HG02642 (cell line): Measurements from ENCODE around the gene SORCS1.

ENCODE experiments used
- ATAC-seq: cut with Tn5 transposase; IDR thresholded peaks from one replicate; pipeline ENCODE4 v1.9.1; 2021; ENCODE audit warnings: mild to moderate bottlenecking; ENCODE audit not compliant: unreplicated experiment, poor library complexity

Gene SORCS1

GRCh38 chr10:106775127-106775526 is 389.4 kb downstream of the SORCS1 start:
- ATAC-seq: no peak

GRCh38 chr10:106772957-106773356 is 391.5 kb downstream of the SORCS1 start:
- no peak for ATAC-seq

DNA sequence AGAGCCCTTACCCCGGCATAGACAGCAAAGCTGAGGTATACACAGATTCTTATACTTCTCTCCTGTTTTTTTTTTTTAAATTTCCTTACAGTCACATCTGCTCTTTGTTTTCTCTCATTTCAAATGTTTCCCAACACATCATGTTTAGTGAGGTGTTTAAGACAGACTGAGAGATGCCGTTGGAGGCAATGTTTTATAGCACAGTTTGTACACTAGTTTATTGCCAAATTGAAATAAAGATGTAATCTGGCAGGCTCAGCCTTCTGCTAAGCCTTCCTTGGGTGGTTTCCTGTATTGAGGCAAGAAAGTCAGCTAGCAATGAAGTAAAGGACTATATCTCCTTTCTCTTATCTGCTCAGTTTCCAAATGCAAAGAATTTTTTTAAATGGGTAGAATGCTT is 393.4 kb downstream of the SORCS1 start:
- no peak for ATAC-seq

DNA sequence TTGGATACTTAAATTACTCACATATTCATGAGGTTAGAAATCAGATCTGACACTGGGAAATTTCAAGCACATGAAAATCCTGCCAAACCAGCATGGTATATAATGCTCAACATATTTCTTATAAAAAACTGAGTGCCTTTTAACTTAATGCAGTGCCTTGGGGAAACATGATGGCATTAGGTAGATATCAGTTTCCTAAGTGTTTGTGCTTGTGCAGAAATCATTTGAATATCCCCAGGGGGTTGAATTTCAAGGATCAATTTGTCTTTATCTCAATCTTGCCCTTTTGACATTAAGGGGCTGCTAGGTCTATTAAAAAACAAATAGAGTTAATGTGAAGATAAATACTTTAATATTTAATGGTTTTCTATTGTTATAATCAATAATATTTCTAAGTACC is 396.3 kb downstream of the SORCS1 start:
- no peak for ATAC-seq

GRCh38 chr10:106765928-106766327 is 398.6 kb downstream of the SORCS1 start:
- ATAC-seq: no peak

DNA sequence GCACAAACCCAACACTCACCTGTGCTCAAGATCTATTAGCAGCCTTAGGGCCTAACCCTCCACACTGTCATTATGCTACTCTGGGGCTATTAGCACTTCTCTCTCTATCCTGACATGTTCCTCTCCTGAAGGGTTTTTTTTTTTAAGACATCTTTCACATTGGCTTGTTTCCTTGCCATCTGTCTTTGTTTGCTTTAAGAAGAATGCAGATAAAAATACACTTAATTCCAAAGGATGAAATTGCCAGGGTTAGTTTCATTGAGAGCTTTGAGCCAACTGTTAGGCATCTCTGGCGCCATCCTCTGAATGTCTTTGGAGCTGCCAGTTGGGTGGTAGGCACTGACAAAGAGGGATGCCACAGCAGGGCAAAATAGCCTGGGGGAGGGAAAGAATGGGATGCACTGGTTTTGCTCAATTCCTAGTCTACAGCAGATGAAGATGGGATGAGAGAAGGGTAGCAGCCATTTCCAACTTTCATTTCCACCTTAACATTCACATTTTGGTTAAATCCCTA is 399.2 kb downstream of the SORCS1 start:
- no peak for ATAC-seq

- ATAC-seq: no peak
Measured at GRCh38 chr10:106764360-106764759, 400.1 kb downstream of the SORCS1 start.

DNA sequence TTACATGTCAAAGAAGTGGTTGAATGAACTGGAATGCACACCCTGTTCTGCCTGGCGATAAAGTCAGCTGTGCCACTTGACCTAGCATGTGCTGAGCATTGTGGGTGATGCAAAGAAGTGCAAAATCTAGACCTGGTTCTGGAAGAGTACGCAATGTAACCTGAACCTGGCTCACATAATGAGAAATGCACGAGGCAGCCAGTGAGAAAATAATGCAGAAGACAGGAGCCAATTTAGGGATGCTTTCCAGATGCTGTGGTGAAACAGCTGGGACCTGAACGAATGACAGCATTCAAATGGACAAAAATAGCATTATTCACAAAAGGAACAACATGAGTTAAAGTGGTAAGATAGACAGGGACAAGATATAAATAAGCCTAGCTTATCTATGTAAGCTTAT is 402.6 kb downstream of the SORCS1 start:
- no peak for ATAC-seq

DNA sequence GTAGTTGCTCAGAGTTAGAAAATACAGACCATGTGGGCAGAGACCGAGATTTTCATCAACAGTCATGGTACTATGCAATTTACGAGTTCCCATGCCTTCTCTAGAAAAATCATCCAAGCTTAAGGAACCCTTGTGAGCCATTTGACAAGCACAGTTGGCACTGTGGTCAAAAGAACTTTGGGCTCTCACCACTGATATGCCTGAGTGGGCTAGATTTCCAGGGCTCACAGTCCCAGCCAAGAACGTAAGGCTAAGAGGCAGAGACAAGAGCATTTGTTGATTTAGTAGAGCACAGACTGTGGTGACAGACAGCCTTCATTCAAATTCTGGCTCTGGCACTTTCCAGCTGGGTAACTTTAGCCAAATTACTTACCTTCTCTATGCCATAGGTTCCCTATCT is 407.0 kb downstream of the SORCS1 start:
- no peak for ATAC-seq

DNA sequence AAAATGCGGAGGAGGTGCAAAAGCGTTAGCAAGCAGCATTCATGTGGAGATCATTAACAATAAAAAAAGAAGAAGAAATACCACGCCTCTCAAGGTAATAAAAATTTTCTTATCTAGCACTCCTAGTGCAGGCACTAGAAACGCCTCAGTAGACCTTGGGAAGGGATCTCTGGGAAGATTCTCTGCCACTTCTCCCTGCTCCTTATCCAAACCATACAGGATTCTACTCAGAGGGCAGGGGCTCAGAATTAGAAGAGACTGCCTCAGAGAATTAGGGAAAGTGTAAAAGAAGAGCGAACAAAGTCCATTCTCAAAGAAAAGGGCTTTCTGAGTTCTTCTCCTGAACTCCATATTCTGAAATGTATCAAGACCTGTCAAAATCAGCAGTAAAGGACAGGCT is 413.4 kb downstream of the SORCS1 start:
- no peak for ATAC-seq

GRCh38 chr10:106746868-106747267 is 417.6 kb downstream of the SORCS1 start:
- ATAC-seq: no peak

DNA sequence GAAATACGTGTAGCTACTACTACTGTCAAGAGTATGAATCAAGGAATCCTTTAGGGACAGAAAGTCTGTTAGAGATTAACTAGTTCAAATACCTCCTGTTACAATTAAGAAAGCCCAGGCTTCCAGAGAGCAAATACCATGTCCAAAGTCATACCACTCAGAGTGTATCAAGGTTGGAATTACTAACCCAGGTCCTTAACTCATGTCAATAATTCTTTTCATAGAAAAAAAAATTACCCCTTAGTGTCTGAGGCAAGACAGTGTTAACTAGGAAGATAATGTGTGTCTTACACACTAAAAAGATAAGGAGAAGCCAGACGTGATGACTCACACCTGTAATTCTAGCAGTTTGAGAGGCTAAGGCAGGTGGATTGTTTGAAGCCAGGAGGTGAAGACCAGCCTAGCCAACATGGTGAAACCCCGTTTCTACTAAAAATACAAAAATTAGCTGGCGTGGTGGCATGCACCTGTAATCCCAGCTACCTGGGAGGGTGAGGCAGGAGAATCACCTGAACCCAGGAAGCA is 423.4 kb downstream of the SORCS1 start:
- no peak for ATAC-seq

DNA sequence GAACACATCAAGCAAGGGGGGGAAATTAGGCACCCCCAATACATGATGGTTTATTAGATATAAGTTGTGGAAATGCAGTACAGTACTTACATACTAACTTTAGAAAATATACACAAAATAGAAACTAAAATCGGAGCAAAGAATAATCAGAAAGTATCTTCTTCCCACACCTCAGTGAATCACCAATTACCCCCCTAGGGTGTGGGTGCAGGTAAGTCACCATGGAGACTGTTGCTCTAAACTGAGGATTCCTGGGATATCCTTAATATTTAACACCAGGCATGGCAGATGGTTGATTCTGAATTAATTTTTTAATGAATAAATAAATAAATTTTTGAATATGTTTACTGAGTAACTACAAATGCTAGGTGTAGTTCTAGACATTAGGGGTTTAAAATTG is 424.4 kb downstream of the SORCS1 start:
- ATAC-seq: no peak

GRCh38 chr10:106734220-106734619 is 430.3 kb downstream of the SORCS1 start:
- no peak for ATAC-seq

DNA sequence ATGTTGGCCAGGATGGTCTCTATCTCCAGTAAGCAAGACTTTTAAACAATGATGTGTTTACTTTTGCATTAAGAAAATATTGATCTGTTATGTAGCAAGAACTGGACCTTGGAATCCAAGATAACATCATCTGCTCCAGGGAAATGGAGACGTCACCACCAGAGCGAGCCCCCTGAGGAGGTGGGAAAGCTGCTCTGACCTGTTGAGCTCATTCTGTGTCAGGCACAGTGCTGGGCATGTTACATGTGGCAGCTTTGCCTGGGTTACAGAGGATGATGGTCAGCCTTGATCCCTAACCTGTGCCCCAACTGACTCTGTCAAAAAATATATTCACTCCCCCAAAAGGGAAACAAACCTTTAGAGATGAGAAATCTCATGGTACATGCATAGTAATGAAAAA is 436.3 kb downstream of the SORCS1 start:
- no peak for ATAC-seq

DNA sequence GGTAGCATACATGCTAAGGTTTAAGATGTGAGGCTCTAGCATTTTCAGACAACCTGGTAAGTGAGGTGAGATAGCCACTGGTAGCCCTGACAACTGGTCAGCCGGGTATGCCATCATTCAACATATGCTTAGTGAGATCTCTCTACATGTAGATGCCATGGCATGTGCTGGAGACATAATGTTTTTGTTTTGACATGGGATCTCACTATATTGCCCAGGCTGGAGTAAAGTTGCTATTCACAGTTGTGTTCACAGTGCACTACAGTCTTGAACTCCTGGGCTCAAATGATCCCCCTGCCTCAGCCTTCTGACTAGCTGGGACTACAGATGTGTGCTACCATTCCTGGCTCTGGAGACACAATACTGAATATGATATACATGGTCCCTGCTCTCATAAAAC is 437.3 kb downstream of the SORCS1 start:
- ATAC-seq: no peak

GRCh38 chr10:106722524-106722923 is 442.0 kb downstream of the SORCS1 start:
- no peak for ATAC-seq

GRCh38 chr10:106720683-106721082 is 443.8 kb downstream of the SORCS1 start:
- no peak for ATAC-seq

DNA sequence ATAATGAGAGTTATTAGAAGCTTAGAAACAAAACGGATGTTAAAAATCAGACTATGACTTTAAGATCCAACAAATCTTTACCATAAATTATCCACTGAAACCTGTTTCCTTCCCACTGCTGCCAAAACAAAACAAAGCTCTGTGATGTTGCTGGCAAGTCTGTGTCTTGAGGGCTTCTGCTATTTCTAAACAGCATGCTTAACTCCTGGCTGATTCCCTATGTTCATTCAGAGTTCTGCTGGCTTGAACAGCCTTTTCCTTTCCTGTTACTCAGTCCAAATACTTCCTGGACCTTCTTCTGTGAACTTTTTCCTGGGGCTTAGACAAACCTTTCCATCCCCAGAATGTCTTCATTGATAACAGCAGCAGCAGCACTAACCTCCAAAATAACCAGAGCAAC is 448.1 kb downstream of the SORCS1 start:
- ATAC-seq: no peak

- no peak for ATAC-seq
Measured at GRCh38 chr10:106714734-106715555, 449.6 kb downstream of the SORCS1 start.

DNA sequence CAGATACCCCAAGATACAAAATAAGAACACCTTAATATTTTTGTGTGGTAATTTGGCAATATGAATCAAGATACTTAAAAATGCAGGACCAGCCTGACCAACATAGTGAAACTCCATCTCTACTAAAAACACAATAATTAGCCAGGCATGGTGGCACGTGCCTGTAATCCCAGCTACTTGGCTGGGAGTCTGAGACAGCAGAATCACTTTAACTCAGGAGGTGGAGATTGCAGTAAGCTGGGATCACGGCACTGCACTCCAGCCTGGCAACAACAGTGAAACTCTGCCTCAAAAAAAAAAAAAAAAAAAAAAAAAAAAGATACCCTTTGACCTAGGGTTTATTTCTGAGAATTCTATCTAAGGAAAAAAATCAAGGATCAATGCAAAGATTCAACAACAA is 450.7 kb downstream of the SORCS1 start:
- no peak for ATAC-seq

- ATAC-seq: no peak
Measured at GRCh38 chr10:106712988-106713387, 451.5 kb downstream of the SORCS1 start.
